NCI-H526 (cell line): ENCODE data around the gene ZNF296.

Experiments used
- DNase-seq, 2 experiments: peaks; one replicate each; lab custom pipeline; 2025; lab: John Stamatoyannopoulos, UW

ZNF296 gene

GRCh38 chr19:45079911-45080370 lies 3.7 kb upstream of the ZNF296 start:
- no peak for DNase-seq

GRCh38 chr19:45079063-45079910 lies 3.0 kb upstream of the ZNF296 start, which contains the start of gene GEMIN7:
TSS of gene GEMIN7 (plus strand) at chr19:45079260. CDS start at chr19:45090115, 10,855 bp downstream.
- peak; percentile 34 to 88 for DNase-seq

GRCh38 chr19:45078390-45079062 lies 2.2 kb upstream of the ZNF296 start:
- DNase-seq, result no peak

- no peak for DNase-seq
These were observed 813 bp upstream of the ZNF296 start for GRCh38 chr19:45076851-45077730.

- DNase-seq, result peak; percentile 32 to 82
These were observed 813 bp downstream of the ZNF296 start for GRCh38 chr19:45075301-45076028.

GRCh38 chr19:45074744-45075300 lies 1.5 kb downstream of the ZNF296 start:
- DNase-seq, result no peak

- no peak for DNase-seq
These were observed 4.1 kb downstream of the ZNF296 start for GRCh38 chr19:45071969-45072790.

- DNase-seq, result no peak
These were observed 4.7 kb downstream of the ZNF296 start for GRCh38 chr19:45071545-45071938.

- no peak for DNase-seq
These were observed 5.3 kb downstream of the ZNF296 start for GRCh38 chr19:45070861-45071544.

- no peak for DNase-seq
These were observed 6.1 kb downstream of the ZNF296 start for GRCh38 chr19:45070214-45070613.

- DNase-seq, result peak in 1 of 2 experiments; percentile 25
These were observed 7.2 kb downstream of the ZNF296 start for GRCh38 chr19:45069056-45069455.

GRCh38 chr19:45068041-45068440 lies 8.2 kb downstream of the ZNF296 start:
- DNase-seq, result no peak

GRCh38 chr19:45066921-45067661 lies 9.2 kb downstream of the ZNF296 start:
- no peak for DNase-seq

GRCh38 chr19:45063851-45064801 lies 12.2 kb downstream of the ZNF296 start:
- no peak for DNase-seq

GRCh38 chr19:45061965-45062364 lies 14.3 kb downstream of the ZNF296 start:
- DNase-seq, result no peak

- peak; percentile 50 to 83 for DNase-seq
These were observed 16.9 kb downstream of the ZNF296 start for GRCh38 chr19:45059258-45059965.

GRCh38 chr19:45058622-45059159 lies 17.6 kb downstream of the ZNF296 start:
- DNase-seq, result no peak
